NCI-H2171 (cell line): ENCODE results near the gene PYM1.

Experiments used
- DNase-seq: peaks from one replicate; lab custom pipeline; 2025; lab: John Stamatoyannopoulos, UW

The PYM1 gene

DNA sequence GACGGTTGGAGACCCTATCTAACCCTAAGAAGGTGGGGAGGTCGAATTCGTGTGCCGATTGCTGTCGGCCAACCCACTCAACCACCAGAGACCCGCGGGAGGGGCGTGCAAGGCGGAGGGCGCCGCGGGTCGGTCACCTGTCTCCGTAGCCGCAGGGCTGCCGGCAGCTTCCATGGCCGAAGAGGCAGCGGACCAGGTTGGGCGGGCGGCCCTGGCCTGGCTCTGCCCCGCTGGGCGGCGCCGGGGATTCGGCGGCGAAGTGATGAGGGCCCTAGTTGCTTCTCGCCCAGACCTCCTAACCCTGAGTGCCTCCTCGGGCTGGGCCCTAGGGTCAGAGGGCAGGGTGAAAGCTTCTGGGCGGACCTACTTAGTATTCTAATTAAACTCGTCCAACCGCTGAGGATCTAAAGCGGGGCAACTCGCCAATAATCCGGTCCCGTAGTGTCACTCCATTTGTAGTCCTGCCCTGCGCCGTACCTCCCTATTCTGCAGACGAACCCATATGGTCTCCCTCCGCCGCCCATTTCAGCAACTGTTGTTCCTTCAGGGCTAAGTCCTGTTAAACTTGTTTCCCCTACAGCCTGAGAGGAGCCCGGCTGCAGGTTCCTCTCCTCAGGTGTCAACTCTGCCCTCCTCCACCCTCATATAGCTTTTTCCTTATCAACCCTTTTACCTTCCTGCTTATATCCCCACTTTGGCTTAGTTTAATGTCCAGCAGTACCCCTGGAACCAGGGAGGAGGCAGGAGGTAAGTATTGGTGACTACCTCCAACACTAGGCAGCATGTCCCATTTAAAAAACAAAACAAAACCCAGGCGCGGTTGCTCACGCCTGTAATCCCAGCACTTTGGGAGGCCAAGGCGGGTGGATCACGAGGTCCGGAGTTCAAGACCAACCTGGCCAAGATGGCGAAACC lies at the start of gene PYM1:
PYM1 (minus strand) TSS at position 307 of the 915 bp plus-strand sequence; CDS start at position 174, 133 bp downstream.
- DNase-seq = no peak

DNA sequence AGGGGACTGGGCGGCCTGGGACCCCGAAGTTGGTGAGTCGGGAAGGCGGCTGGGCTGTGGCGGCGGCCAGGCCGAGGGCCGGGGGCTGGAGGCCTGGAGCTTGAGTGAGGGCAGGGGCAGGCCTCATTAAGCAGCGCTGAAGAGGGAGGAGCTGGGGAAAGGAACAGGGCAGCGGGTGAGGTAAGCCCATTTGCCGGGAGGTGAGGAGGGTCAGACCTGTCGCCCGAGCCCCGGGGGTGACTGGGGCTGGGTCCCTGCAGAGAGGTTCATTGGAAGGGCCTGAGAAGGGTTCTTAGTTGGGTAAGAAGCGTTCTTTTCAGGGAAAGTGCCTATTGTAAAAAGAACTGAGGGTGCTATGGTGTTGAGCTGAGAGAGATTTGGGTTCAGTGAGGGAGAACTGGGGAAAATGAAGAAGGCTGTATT lies 46.6 kb upstream of the PYM1 start:
- no peak for DNase-seq

DNA sequence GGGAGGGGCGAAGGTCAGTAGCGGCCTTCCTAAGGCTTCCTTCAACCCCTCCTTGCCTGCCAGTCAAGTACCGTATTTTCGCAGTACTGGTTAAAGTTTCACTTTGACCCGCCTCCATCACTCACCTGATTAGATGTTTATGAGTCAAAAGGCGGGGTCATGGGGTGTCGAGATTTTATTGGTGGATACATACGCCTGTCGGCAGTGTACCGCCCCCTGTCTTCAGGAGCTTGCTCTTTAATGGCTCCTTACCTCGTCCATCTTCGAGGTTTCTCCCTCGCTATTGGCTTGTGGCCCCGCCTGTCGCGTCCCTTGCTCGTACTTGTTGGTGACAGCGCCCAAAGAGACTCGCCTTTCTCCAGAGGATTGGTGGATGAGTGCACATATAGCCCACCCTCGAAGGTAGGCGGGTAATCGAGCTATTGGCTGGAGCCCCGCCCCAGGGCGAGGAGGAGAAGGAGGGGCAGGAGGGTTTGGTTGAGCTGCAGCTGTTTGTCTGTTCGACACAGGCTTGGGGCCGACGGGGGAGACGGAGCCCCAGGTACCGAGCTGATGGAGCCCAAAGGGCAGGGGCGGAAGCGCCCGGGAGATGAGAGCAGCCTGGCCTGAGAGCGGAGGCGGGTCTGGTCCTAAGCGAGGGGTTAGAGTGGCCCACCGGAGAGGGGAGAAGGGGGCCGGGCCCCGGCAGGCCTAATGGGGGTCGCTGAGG lies 46.1 kb upstream of the PYM1 start, which contains the start of gene RAB5B:
RAB5B (plus strand) TSS at position 480 of the 709 bp plus-strand sequence. CDS start 12,883 bp downstream, outside the sequence.
- DNase-seq = peak; percentile 99

DNA sequence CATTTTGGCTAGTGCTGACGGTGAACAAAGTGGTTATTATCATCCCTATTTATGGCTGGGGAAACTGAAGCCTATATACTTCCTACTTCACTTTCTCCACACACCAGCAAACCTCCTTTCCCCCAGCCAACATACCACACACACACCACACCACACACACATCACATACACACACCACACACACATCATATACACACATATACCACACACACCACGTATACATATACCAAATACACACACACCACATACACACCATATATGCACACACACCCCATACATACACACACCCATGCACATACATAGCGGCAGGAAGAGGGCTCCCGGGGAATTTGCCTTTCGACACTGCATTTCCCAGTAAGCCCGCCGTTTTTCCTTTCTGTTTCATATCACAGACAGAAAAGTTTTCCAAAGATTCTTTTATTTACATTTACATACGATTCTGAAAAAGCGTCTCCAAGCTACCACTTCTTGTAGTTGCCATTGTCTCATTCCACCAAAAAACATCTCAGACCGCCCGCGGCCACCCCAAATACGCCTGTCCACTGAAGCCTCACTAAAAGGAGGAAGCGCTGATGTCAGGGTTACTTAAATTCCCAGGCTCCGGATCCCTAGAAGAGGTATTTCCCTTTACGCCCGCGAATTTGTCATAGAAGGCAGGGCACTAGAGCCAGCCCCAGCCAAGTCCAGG lies 45.4 kb upstream of the PYM1 start:
- no peak for DNase-seq

DNA sequence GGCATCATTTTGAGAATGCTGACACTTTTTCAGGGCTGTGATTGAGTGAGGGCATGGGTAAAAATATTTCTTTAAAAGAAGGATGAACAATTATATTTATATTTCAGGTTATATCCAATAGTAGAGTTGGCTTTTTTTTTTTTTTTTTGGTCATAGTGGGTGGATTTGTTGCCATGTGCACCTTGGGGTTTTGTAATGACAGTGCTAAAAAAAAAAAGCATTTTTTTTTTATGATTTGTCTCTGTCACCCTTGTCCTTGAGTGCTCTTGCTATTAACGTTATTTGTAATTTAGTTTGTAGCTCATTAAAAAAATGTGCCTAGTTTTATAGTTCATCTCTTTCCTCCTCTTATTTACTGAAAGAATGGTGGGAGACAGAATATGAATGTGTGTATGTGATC lies 44.8 kb upstream of the PYM1 start:
- DNase-seq = no peak

DNA sequence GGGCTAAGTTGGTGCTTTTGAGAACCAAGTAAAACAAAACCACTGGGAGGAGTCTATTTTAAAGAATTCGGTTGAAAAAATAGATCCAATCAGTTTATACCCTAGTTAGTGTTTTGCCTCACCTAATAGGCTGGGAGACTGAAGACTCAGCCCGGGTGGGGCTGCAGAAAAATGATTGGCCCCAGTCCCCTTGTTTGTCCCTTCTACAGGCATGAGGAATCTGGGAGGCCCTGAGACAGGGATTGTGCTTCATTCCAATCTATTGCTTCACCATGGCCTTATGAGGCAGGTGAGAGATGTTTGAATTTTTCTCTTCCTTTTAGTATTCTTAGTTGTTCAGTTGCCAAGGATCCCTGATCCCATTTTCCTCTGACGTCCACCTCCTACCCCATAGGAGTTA lies 44.3 kb upstream of the PYM1 start:
- DNase-seq = no peak

DNA sequence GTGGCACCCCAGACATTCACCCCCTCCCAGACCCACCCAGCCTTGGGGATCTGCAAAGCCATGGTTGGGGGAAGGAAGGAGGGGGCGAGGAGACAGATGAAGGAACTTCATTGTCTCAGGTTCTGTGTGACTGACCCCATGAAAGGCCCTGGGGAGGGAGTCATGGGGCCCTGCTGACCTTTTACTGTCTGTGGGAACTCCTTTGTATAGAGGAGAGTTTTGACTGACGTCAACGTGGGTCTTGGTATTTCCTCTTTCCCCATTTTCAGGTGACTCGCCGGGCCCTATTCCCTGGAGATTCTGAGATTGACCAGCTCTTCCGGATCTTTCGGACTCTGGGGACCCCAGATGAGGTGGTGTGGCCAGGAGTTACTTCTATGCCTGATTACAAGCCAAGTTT lies 43.1 kb upstream of the PYM1 start:
- no peak for DNase-seq

DNA sequence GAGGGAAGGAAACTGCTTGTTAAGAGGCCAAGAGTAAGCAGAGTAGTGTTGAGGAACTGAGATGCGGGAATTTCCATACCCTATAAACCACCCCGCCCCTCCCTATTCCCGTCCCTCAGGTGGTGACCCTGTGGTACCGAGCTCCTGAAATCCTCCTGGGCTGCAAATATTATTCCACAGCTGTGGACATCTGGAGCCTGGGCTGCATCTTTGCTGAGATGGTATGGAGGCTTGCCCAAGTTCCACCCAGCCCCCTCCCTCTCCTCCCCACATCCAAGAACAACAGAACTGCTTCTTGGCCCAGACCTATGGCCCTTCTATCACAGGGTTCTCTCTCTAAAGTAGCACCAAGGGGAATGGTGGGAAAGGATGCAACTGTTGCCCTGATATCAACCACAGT lies 41.7 kb upstream of the PYM1 start:
- DNase-seq = no peak

DNA sequence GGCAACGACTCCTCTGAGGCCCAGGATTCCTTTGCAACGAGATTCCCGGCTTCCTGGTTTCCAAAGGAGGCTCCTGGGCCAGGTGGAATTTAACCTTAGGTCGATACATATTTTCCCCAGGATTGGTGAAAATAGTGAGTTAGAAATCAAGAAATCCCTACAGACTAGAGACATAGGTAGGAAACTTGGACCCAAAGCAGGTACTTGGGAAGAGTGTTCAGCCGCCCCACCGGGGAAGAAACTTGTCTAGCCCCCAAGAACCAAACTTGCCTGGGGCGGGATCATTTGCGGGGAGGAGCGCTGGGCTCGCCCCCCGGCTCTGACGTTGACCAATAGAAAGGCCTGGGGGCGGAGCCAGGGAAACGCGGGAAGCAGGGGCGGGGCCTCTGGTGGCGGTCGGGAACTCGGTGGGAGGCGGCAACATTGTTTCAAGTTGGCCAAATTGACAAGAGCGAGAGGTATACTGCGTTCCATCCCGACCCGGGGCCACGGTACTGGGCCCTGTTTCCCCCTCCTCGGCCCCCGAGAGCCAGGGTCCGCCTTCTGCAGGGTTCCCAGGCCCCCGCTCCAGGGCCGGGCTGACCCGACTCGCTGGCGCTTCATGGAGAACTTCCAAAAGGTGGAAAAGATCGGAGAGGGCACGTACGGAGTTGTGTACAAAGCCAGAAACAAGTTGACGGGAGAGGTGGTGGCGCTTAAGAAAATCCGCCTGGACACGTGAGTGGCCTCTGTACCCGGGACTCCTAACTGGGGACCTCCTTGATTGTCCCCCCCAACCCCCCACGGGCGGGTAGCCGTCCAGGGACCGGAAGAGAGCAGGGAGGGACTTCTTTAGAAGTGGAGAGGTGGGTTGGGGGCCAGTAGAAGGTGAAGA lies 39.0 kb upstream of the PYM1 start, which contains the start of gene CDK2:
CDK2 (plus strand) TSS at position 423 of the 874 bp plus-strand sequence; CDS start at position 602, 179 bp downstream.
- peak; percentile 89 for DNase-seq

DNA sequence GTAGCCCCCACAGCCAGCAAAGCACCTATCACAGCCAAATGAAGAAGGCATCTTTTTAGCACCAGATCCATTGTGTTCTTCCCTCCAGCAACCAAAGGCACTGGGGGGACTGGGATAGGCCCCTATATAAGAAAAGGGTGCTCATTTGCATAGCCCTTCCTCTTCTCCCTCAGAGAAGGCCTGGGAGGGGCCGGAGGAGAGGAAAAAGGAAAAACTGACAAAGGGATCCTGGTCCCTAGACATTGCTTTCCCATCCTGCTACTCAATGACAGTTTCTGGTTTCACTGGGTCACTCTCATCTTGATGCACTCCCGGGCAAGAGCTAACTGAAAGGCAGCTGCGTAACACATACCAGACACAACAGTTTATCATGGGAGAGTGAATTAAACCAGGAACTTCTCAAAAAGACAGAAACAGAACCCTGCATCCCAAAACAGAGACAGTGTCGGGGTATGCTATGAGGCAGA lies 38.3 kb upstream of the PYM1 start, which contains the start of gene PMEL:
PMEL (minus strand) TSS at position 102 of the 467 bp plus-strand sequence; CDS start at position 71, 31 bp downstream.
- no peak for DNase-seq

DNA sequence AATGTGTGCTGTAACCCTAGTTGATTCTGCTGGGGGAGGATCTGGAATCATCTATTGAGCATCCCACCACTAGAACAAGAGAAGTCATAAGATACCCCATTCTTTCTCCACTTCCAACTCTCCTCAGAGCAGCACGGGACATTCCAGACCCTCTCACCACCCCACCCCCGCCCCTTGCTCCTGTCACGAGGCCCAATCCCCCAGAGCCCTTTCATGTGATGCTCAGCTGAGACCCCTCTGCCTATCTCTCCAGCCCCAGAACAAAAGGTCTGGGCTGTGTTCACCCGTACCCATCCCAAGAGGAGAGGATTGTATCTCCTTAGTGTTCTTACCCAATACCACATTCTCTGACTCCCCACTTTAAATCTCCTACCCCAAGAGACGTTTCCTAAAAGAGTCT lies 37.5 kb upstream of the PYM1 start:
- DNase-seq = no peak

DNA sequence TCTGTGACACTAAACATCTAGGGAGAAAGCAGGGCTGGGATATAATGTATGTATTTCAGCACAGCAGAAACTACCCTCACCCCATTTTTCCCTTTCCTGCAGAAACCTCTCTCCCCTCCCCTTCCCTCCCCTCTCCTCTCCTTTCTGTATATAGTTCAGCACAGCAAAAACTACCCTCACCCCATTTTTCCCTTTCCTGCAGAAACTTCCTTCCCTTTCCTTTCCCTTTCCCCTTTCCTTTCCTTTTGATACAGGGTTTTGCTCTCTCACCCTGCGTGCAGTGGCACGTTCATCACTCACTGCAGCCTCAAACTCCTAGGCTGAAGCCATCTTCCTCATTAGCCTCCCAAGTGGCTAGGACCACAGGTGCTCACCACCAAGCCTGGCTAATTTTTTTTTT lies 36.1 kb upstream of the PYM1 start:
- DNase-seq = no peak

DNA sequence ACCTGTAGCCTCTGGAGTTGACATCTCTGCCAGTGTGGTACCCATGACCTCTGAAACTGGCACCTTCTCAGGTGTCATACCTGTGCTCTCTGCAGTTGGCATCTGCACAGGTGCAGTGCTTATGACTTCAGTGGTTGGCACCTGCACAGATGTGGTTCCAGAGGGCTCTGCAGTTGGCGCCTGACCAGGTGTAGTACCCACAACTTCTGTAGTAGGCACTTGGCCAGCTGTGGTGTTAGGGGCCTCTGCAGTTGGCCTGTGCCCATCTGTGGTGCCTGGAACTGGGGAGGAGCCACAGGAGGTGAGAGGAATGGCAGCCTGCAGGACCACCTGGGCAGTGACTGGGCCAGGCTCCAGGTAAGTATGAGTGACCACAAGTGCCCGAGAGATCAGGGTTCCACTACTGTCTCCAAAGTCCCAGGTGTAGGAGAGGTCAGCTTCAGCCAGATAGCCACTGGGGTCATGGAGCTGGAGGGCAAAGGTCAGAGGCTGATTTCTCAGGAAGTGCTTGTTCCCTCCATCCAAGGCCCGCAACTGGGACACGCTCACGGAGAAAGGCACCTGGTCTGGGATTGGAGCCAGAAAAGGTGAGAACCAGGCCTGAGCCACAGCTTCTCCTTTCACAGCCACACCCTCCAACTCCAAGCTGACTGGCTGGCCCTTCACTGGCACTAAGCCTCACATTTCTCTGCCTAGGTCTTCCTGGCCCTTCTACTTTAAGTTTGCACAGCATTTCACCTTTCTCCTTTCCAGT lies 29.6 kb upstream of the PYM1 start:
- no peak for DNase-seq

DNA sequence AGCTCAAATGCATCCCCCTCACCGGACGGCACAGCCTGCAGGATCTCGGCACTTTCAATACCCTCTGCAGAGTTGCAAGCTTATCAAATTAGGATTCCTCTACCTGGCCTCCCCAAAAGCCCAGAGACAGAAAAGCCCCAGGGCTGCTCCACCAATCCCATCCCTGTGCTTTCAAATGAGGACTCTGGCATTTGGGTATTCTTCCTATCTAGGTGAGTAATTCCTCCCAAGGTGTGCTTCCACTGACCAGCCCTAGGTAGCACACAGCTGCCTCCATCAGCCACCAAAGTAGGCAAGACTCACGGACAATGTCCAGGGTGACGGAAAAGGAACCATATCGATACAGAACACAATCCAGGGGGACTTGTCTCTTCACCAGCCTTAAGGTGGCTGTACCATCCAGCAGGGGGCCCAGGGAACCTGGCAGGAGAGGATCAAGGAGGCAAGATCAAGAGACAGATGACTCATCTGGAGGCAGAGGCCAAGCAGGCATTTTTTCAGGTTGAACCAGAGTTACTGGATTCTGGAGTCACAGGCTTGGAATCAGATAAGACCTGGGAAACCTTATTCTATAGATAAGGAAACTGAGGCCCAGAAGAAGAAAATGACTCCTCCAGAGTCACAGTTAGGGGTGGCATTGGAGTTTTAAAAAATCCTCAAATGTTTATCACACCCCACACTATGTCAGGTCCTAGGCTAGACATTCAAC lies 28.3 kb upstream of the PYM1 start:
- no peak for DNase-seq

DNA sequence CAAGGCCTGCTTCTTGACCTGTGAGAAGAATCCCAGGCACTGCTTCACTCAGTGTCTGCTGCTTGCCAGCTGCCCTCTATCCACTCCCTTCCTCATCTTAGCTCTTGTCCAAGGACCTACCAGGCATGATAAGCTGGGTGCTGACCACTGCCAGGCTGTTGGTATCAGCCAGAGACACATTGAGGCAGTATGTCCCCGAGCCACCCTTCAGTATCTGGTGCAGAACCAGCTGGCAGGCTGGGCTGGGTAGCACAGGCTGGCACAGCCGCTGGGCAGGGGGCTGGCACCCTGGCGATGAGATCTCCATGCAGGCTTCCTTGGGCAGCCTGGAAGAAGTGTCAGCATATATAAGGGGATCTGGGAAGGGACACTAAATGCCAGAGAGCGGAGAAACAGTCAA lies 27.6 kb upstream of the PYM1 start:
- DNase-seq = no peak

DNA sequence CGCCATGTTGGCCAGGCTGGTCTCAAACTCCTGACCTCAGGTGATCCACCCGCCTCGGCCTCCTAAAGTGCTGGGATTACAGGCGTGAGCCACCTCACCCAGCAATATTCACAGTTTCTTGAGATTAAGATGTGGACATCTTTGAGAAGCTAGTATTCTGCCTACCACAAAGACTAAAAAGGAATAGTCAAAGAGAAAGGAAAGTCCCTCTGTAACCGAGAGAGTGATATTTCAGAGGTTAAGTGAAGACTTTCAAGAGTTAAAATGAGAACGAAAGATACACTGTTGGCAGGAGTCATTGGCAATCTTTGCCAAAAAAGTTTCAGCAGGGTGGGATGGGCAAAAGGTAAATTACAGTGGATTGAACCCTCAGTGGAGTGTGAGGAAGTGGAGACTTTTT lies 18.9 kb upstream of the PYM1 start:
- no peak for DNase-seq

DNA sequence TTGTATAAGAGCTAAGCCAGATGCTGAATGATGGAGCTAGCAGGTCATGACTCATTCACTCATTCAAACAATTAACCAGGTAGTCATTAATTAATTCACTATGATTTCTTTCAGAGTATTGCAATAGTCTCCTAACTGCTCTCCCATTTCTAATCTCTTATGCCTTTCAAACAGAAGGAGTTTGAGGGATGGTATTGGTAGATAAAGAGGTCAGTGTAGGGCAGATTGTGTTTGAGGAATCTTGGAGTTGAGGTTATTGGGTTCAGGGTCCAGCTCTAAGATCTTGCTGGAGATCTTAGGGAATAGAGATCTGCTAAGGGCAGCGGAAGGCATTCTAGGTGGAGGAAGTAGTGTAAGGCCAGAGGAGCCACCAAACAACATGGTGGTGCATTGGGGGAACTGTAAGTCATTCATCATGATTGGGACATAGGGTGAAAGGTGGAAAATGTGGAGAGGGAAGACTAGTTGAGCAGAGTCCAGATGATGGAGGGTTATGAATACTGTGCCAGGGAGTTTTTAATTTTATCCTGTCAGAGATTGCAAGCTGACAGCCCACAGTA lies 15.0 kb upstream of the PYM1 start:
- no peak for DNase-seq

DNA sequence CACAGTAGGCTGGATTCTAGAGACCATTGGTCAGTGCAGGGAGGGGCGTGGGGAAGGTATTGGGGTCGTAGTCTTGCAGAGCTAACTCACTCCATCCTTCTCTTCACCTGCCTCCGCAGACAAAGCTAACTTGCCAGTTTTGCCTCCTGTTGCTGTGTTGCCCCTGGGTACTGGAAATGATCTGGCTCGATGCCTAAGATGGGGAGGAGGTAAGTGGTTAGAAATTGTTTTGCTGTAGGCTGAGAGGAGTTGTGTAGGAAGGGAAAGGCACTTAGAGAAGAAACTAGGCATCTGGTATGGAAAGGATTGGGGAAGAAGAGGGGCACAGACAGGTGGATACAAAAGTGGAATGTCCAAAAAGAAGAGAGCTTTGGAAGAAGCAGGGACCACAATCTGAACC lies 14.4 kb upstream of the PYM1 start:
- no peak for DNase-seq

DNA sequence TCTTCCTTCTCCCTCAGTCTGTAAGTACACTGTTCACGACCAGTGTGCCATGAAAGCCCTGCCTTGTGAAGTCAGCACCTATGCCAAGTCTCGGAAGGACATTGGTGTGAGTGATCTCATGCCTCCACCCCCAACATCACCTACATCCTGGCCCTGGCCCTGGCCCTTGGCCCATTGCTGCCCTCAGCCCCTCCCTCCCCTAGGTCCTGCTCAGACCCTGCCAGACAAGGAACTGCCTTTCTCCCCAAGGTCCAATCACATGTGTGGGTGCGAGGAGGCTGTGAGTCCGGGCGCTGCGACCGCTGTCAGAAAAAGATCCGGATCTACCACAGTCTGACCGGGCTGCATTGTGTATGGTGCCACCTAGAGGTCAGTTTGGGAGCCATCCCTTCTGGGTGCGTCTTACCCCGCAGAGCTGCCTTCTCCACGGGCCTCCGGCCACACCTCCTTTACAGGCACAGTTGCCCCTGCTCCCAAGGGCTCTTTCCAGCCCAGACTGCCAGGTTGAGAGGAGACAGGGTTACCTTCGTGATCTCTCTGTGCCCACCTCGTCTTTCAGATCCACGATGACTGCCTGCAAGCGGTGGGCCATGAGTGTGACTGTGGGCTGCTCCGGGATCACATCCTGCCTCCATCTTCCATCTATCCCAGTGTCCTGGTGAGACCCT lies 12.5 kb upstream of the PYM1 start:
- DNase-seq = peak; percentile 44
